Ascending aorta (tissue), 2 donors: ENCODE measurements around the gene PVR. TPM values are rescaled to one million over a fixed set of nuclear protein-coding genes. Genes with fewer than 3 reads are reported as not detected.
"Not testable (repeated sequence)": the region's sequence is repeated elsewhere in the genome, so short reads cannot be mapped to it uniquely, and the experiment has no call there.

ENCODE experiments used
- DNase-seq, 2 donors: peaks; one replicate each; pipeline ENCODE4 v3.0.0-alpha.2; 2019; ENCODE audit warnings: low spot score in 2 of 2
- H3K27ac ChIP-seq, 2 donors: fragments of 200-600 bp; sonication (generic); one replicate each; pipeline ENCODE4 v1.5.1; 2016 to 2017; ENCODE audit warnings: mild to moderate bottlenecking in 1 of 2
- H3K27me3 ChIP-seq: fragments of 200-600 bp; sonication (generic); one replicate; pipeline ENCODE4 v1.5.1; 2017
- H3K36me3 ChIP-seq, 2 donors: fragments of 200-600 bp; sonication (generic); one replicate each; pipeline ENCODE4 v1.5.1; 2016
- H3K4me1 ChIP-seq, 2 donors: fragments of 200-600 bp; sonication (generic); one replicate each; pipeline ENCODE4 v1.5.1; 2016 to 2017; ENCODE audit warnings: mild to moderate bottlenecking in 1 of 2
- H3K4me3 ChIP-seq, 2 donors: fragments of 200-600 bp; sonication (generic); one replicate each; pipeline ENCODE4 v1.5.1; 2016 to 2017; ENCODE audit warnings: mild to moderate bottlenecking in 1 of 2
- H3K9me3 ChIP-seq, 2 donors: fragments of 200-600 bp; sonication (generic); one replicate each; pipeline ENCODE4 v1.5.1; 2016
- CTCF ChIP-seq, 3 experiments: fragments of 200-600 bp in 2 of 3; fragments of 450-650 bp in 1 of 3; sonication (generic) in 2 of 3; IDR thresholded peaks; one replicate each; pipeline ENCODE4 v1.5.1; 2016 to 2019; ENCODE audit warnings: antibody characterized with exemption in 3 of 3, mild to moderate bottlenecking in 1 of 3, moderate library complexity in 1 of 3
- intact Hi-C: fragments of 100-400 bp; cut with DNase I; formaldehyde crosslinking; loops from one replicate; pipeline ENCODE4 v1.15.1; 2023
- total RNA-seq: library from RNA; depleted of rRNA; stranded (reverse); fragments of >200 nt; gene quantifications from one replicate; pipeline ENCODE4 v1.1.0, GENCODE V29; 2016

PVR gene
- total RNA-seq, 1 donor from 2014 or later = 61.4 TPM

GRCh38 chr19:44626048-44626624 is 17.6 kb upstream of the PVR start:
- intact Hi-C loops = no loop called here

GRCh38 chr19:44627631-44628030 is 16.1 kb upstream of the PVR start:
- Histone ChIP-seq H3K9me3 (no peaks in the 10 kb centered on the region), H3K4me1 (peaks cover 0 to 3% of the 10 kb centered on the region in 2 donors), H3K36me3 (no peaks in the 10 kb centered on the region), H3K27ac (no peak overlapping the region), H3K27me3 (no peaks in the 10 kb centered on the region), H3K4me3 (no peak overlapping the region)
- intact Hi-C loops = no loop called here
- no peak for TF ChIP-seq CTCF (IDR thresholded peaks at IDR 0.05)
- DNase-seq = no peak

More at GRCh38 chr19:44626048-44626624, 17.6 kb upstream of the PVR start:
- no peak for TF ChIP-seq CTCF (IDR thresholded peaks at IDR 0.05)
- H3K4me3 ChIP-seq = no peak overlapping the region
- H3K27ac ChIP-seq = no peak overlapping the region
- H3K27me3 ChIP-seq = no peaks in the 10 kb centered on the region
- no peak for DNase-seq
- no peaks in the 10 kb centered on the region for H3K36me3 ChIP-seq
- H3K9me3 ChIP-seq = no peaks in the 10 kb centered on the region
- peaks cover 0 to 3% of the 10 kb centered on the region in 2 donors for H3K4me1 ChIP-seq

GRCh38 chr19:44628793-44629192 is 14.9 kb upstream of the PVR start:
- DNase-seq = no peak
- Histone ChIP-seq H3K4me3 (no peak overlapping the region), H3K27me3 (no peaks in the 10 kb centered on the region), H3K9me3 (no peaks in the 10 kb centered on the region), H3K4me1 (peaks cover 0 to 3% of the 10 kb centered on the region in 2 donors), H3K36me3 (no peaks in the 10 kb centered on the region), H3K27ac (no peak overlapping the region)
- no peak for TF ChIP-seq CTCF (IDR thresholded peaks at IDR 0.05)
- intact Hi-C loops = no loop called here

GRCh38 chr19:44631611-44632010 is 12.1 kb upstream of the PVR start:
- H3K27me3 ChIP-seq, H3K4me1 ChIP-seq, H3K36me3 ChIP-seq, H3K9me3 ChIP-seq, H3K27ac ChIP-seq, H3K4me3 ChIP-seq, intact Hi-C loops, DNase-seq: not testable (repeated sequence)

- H3K36me3 ChIP-seq, H3K4me1 ChIP-seq, H3K9me3 ChIP-seq, H3K27me3 ChIP-seq, intact Hi-C loops, DNase-seq, H3K27ac ChIP-seq: not testable (repeated sequence)
- peak overlapping the region; percentile 35 to 40 for H3K4me3 ChIP-seq
Measured at GRCh38 chr19:44634058-44634457, 9.7 kb upstream of the PVR start.

GRCh38 chr19:44634785-44635184 is 8.9 kb upstream of the PVR start:
- Histone ChIP-seq H3K4me1 (peaks cover 0 to 3% of the 10 kb centered on the region in 2 donors), H3K36me3 (no peaks in the 10 kb centered on the region), H3K9me3 (no peaks in the 10 kb centered on the region), H3K27ac (no peak overlapping the region), H3K4me3 (no peak overlapping the region), H3K27me3 (no peaks in the 10 kb centered on the region)
- DNase-seq = no peak
- intact Hi-C loops = no loop called here
- no peak for TF ChIP-seq CTCF (IDR thresholded peaks at IDR 0.05)
